Osteocyte (in vitro differentiated cells): ENCODE results near the gene ELP1. TPM values are rescaled to one million over a fixed set of nuclear protein-coding genes. Genes with fewer than 3 reads are reported as not detected.

Source experiments
- DNase-seq: peaks from one replicate; pipeline ENCODE4 v3.0.0; 2021; ENCODE audit warnings: mixed read lengths; ENCODE audit not compliant: unreplicated experiment; ENCODE audit errors: extremely low spot score
- H3K27ac Mint-ChIP-seq: one replicate; pipeline ENCODE4 v1.8.0; 2021; ENCODE audit warnings: mild to moderate bottlenecking, mixed read lengths; ENCODE audit not compliant: unreplicated experiment
- H3K27me3 Mint-ChIP-seq: one replicate; pipeline ENCODE4 v1.8.0; 2021; ENCODE audit warnings: mixed read lengths; ENCODE audit not compliant: unreplicated experiment
- H3K36me3 Mint-ChIP-seq: one replicate; pipeline ENCODE4 v1.8.0; 2021; ENCODE audit warnings: mixed read lengths; ENCODE audit not compliant: unreplicated experiment
- H3K4me1 Mint-ChIP-seq: one replicate; pipeline ENCODE4 v1.8.0; 2021; ENCODE audit warnings: mixed read lengths; ENCODE audit not compliant: unreplicated experiment
- H3K4me3 Mint-ChIP-seq: one replicate; pipeline ENCODE4 v1.8.0; 2021; ENCODE audit warnings: mild to moderate bottlenecking, moderate library complexity, mixed read lengths; ENCODE audit not compliant: unreplicated experiment
- H3K9me3 Mint-ChIP-seq: one replicate; pipeline ENCODE4 v1.8.0; 2021; ENCODE audit warnings: mixed read lengths; ENCODE audit not compliant: unreplicated experiment
- total RNA-seq: library from RNA; stranded (reverse); gene quantifications from 2 replicates; pipeline ENCODE4 v1.2.1, GENCODE V29; 2021
- TF ChIP-seq, protein P1 (sequence below): fragments of 200-600 bp; sonication (generic); IDR thresholded peaks from 2 replicates; pipeline ENCODE4 v1.5.0; 2021; ENCODE audit warnings: antibody characterized with exemption, mild to moderate bottlenecking, moderate library complexity

The ELP1 gene
- total RNA-seq, 1 donor from 2014 or later, result 26.1 TPM

DNA sequence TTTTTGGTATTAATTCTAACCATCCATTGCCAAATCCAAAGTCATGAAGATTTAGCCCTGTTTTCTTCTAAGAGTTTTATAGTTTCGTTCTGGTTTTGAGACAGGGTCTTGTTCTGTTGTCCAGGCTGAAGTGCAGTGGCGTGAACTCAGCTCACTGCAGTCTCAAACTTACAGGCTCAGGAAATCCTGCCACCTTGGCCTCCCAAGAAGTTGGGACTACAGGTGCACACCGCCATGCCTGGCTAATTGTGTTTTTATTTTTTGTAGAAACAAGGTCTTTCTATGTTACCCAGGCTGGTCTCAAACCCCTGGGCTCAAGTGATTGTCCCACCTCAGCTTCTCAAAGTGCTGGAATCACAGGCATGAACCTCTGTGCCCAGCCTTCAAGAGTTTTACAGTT, 50.8 kb downstream of the ELP1 start:
- peaks cover 7% of the 10 kb centered on the region for H3K4me1 Mint-ChIP-seq
- TF ChIP-seq, protein P1, sequence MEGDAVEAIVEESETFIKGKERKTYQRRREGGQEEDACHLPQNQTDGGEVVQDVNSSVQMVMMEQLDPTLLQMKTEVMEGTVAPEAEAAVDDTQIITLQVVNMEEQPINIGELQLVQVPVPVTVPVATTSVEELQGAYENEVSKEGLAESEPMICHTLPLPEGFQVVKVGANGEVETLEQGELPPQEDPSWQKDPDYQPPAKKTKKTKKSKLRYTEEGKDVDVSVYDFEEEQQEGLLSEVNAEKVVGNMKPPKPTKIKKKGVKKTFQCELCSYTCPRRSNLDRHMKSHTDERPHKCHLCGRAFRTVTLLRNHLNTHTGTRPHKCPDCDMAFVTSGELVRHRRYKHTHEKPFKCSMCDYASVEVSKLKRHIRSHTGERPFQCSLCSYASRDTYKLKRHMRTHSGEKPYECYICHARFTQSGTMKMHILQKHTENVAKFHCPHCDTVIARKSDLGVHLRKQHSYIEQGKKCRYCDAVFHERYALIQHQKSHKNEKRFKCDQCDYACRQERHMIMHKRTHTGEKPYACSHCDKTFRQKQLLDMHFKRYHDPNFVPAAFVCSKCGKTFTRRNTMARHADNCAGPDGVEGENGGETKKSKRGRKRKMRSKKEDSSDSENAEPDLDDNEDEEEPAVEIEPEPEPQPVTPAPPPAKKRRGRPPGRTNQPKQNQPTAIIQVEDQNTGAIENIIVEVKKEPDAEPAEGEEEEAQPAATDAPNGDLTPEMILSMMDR, result no peak
- no peak overlapping the region for H3K27ac Mint-ChIP-seq
- no peak for DNase-seq
- peaks cover 5% of the 10 kb centered on the region for H3K9me3 Mint-ChIP-seq
- no peaks in the 10 kb centered on the region for H3K27me3 Mint-ChIP-seq
- no peak overlapping the region for H3K4me3 Mint-ChIP-seq
- H3K36me3 Mint-ChIP-seq, result peaks cover 53% of the 10 kb centered on the region

DNA sequence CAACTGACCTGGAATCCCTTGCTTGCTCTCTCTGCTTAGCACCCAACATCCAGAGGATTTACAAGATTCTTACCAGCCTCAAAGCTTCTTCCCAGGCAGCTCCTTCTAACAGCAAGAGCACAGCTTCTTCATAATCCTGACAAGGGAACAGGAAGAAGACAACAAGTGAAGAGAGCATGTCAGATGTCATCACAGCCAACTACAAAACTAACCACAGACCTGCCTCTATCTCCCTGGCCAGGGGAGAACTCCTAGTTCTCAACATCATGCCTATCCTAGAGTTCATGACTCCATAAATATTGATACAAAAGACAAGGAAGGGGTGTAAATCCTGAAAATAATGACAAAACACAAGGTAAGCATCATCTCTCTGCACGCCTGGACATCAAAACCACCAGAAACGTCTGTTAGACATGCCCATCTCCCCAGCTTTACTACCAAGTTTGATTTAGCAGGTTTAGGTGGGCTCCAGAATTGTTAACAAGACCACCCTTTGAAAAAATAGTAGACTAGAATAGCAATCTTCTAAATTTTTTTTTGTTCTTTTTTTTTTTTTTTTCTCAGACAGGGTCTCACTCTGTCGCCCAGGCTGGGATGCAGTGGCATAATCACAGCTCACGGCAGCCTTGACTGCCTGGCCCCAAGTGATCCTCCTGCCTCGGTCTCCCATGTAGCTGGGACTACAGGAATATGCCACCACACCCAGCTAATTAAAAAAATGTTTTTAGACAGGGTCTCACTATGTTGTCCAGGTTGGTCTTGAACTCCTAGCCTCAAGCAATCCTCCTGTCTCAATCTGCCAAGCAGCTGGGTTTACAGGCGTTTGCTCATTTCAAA, 51.7 kb downstream of the ELP1 start:
- peaks cover 7% of the 10 kb centered on the region for H3K4me1 Mint-ChIP-seq
- H3K36me3 Mint-ChIP-seq, result peaks cover 57% of the 10 kb centered on the region
- no peak for DNase-seq
- peaks cover 5% of the 10 kb centered on the region for H3K9me3 Mint-ChIP-seq
- no peak overlapping the region for H3K4me3 Mint-ChIP-seq
- no peak overlapping the region for H3K27ac Mint-ChIP-seq
- no peaks in the 10 kb centered on the region for H3K27me3 Mint-ChIP-seq
- TF ChIP-seq, protein P1, result no peak

DNA sequence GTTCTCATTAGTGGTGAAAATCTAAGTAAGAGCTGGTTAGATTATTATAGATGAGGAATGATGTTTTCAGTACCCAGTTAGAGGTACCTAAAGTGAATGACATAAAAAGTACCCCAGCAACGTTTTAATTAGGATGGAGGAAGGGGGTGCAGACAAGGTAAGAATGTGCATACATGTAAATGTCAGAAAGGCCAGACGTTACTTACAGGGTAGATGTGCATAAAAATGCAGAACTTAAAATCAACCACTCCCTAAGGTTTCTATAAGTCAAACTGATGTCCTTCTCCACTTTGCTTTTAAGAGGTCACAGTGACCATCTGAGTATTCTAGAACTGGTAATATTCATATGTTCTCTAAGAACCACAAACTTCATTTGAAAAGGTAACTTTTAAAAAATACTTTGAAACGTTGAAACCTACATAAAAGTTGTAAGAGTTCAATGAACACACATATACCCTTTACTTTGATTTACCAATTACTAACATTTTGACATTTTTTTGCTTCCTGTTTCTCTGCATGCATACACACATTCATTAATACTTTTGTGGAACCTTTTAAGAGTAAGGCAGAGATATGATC, 53.1 kb downstream of the ELP1 start:
- Mint-ChIP-seq H3K27ac (no peak overlapping the region), H3K36me3 (peaks cover 61% of the 10 kb centered on the region), H3K4me1 (peaks cover 3% of the 10 kb centered on the region), H3K4me3 (no peak overlapping the region), H3K9me3 (peaks cover 5% of the 10 kb centered on the region), H3K27me3 (no peaks in the 10 kb centered on the region)
- no peak for DNase-seq
- TF ChIP-seq, protein P1, result no peak

DNA sequence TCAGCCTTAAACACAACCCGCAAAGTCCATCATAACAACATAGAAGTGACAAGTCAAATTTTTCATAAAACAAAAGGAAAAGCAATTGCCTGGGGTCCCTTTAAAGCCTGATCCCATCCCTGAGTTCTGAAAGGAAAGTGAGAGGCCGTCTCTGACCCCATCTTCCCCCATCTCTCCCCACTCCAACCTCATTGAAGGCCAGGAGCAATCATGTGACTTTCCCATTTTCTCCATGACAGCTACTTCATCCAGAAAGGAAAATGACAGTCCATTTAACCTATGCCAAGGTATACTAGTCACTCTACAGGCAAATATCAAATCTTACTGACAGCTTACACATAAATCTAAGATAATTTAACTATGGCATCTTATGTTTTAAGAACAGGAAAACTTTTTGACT, 56.4 kb downstream of the ELP1 start:
- no peak for DNase-seq
- H3K4me1 Mint-ChIP-seq, result no peaks in the 10 kb centered on the region
- TF ChIP-seq, protein P1, result no peak
- H3K27me3 Mint-ChIP-seq, result no peaks in the 10 kb centered on the region
- H3K4me3 Mint-ChIP-seq, result no peak overlapping the region
- H3K9me3 Mint-ChIP-seq, result no peaks in the 10 kb centered on the region
- peaks cover 77% of the 10 kb centered on the region for H3K36me3 Mint-ChIP-seq
- no peak overlapping the region for H3K27ac Mint-ChIP-seq

DNA sequence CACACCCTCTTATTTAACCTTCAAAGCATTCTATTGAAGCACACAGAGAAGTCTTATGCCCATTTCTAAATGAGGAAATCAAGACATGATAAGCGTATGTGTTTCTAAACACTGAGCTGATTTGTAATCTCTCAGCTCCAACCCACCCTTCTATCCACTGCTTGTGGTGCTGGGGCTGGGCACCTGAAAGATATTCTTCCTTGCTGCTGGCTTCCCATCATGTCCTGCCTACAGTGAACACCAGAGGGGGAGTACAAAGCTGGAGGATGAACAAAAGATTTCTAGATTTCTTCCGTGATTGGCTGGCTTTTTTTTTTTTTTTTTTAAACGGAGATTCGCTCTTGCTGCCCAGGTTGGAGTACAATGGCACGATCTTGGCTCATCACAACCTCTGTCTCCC, 57.5 kb downstream of the ELP1 start:
- Mint-ChIP-seq H3K4me1 (no peaks in the 10 kb centered on the region), H3K4me3 (no peak overlapping the region), H3K27me3 (no peaks in the 10 kb centered on the region), H3K9me3 (peaks cover 8% of the 10 kb centered on the region), H3K27ac (no peak overlapping the region), H3K36me3 (peaks cover 80% of the 10 kb centered on the region)
- DNase-seq, result no peak
- TF ChIP-seq, protein P1, result no peak
